Activated naive CD4-positive, alpha-beta T cell treated with anti-CD3 and anti-CD28 coated beads, Interleukin-2, amount 50 U/mL, for 16 hours (primary cell): ENCODE measurements around the gene PPFIBP2.

Experiments
- DNase-seq: peaks from one replicate; pipeline ENCODE4 v3.0.0-alpha.2; 2020

Gene PPFIBP2

DNA sequence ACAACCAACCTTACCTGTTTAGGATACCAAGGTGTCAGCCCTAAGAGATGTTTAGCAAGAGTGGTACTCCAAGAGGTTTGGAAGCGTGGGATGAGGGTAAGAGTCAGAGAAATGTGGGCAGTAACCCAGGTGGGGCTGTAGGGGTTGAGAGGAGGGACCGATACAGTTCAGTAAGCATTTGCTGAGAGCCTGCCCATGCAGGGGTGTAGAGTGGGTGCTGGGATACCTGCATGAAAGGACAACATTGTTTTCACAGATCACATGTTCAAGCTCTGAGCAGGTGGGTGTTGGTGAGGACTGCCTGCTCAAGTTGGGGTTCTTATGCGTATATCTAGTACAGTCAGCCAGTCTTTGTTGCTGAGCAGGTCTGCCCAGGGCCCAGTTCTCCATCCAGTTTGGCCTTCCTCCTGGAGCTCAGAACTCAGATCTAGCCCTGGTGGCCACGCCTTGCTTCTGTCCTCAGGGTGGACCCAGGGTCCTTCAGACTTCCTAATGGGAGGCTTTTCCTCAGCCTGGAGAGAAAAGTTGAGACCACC, 14.8 kb downstream of the PPFIBP2 start:
- no peak for DNase-seq

DNA sequence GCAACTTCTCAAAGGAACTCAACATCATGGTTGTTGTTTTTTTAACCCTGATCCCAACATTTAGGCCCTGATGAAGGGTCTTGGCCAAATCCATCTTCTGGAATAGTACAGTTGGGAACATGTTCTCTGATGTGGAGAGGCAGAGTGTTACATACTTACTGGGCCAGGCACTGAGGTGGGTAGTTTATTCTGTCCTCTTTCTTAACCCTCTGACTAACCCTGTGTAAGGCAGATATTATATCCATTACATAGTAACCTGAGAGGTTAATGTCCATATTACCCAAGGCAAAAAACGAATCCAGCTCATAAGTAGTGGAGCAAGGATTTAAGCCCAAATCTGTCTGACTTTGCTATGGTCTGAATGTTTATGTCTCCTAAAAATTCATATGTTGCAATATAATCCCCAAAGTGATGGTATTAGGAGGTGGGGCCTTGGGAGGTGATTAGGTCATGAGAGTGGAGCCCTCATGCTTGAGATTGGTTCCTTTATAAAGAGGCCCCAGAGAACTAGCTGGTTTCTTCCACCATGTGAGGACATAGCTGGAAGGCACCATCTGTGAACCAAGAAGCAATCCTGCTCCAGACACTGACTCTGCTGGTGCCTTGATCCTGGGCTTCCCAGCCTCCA, 16.3 kb downstream of the PPFIBP2 start:
- DNase-seq = no peak

DNA sequence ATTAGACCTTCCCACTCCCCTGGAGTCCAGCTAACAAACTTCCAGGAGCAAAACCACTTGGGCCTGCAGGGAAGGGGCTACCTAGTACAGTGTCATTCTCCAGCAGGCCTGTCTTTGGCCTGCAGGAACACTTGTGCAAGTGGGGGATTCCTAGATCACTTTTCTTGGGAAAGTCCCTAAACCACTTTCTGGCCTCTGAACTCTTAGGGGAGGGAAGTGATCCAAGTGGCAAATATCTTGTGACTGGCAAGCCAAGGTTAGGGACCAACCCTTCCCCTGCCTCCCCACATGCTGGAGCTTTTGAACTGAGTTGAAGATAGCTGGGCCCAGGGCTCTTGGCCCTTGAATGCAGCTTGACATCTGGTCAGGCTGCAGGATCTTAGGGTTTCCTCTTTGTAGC, 17.2 kb downstream of the PPFIBP2 start:
- DNase-seq = no peak

DNA sequence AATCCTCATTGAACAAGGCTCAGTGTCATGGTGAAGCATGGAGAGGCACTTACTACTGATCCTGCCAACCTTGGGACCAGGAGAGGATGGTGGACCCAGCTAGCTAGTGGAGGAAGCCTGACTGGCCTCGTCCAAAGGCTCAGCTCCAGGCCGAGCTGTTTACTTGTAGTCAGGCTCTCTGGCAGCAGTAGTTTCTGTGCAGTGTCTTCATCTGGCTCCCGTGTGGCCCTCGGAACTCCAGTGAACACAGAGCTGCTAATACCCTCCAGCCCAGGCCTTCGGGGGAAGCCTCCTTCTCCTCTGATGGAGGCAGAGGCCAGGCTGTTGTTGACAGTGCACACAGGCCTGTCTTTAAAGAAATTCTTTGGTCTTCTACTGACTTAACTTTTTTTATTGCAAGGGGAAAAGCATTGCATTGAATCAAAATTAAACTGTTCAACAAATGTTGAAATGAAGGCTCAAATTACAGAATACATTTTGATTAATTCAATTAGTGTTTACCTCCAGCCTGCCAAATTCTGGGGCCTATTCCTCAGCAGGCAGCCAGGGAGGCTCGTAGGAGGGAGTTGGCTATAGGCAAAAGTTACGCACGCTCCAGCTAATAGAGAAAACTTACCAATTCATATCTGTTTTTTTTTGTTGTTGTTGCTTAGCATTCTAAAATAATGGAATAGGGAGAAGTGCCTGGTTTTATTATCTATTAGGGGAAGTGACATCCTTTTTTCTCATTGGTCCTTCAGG, 18.8 kb downstream of the PPFIBP2 start:
- no peak for DNase-seq

DNA sequence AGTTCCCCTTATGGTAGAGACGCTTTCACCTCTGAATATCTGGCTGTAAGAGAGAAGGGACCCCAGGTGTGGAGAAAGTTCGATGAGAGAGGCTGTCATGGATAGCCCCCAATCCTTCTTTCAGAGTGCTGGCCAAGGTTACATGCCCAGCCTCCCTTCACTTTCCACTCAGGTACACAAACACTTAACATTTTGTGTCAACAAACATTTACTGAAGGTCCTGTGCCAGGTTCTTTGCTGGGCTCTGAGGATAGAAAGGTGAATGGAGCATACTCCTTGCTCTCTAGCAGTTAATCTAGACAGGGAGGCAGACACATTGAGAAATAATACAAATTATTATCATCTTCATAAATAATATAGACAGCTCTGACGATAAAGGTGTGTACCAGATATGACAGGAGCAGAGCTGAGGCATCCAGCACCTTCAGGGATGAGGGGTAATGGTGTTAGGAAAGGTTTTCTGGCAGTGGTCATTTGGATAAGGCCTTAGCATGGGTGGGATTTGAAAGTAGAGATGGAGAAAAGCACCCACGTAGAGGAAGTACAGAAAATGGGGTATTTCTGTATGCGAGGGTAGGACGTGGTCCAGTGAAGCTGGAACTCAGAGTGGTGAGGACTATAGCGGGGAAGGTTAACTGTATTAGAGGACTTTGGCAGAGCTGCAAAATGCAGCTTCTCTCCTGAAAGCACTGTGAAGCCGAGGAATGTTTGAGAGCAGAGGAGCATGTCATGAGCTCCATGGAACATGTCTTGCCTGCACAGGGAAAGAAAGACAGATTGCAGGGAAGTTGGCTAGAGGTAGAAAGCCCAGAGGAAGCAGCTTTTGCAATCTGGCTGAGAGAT, 19.6 kb downstream of the PPFIBP2 start:
- no peak for DNase-seq

DNA sequence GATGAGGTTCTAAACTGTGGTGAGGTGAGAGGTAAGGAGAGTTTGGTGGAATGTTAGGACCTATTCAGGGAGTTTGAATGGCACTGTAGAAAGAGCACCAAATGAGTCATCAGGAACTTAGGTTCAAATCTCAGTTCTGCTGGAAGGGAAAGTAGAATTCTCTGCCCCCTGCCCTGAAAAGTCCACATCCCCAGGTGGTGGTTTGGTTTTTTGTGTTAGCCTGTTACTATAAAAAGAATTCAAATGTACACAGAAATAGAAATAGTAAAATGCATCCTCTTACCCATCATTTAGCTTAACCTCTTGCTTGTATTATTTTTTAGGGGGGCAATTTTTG, 20.2 kb downstream of the PPFIBP2 start:
- DNase-seq = no peak

DNA sequence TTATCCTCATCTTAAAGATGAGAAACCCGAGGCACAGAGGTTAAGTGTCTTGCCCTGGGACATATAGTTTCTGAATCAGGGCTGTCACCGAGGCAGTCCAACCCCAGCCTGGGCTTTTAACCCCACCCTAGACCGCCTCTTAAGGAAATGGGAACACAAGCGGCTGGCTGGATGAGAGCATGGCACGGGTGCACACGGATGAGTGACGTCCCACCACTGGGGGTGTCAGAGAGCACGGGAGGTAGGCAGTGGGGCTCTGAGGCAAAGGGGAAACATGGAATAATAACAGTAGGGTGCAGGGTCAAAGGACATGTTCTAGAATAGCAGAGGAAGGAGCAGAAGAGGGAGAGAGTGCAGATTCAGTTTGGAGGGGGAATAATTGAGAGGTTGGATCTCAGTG, 22.3 kb downstream of the PPFIBP2 start:
- DNase-seq = no peak

DNA sequence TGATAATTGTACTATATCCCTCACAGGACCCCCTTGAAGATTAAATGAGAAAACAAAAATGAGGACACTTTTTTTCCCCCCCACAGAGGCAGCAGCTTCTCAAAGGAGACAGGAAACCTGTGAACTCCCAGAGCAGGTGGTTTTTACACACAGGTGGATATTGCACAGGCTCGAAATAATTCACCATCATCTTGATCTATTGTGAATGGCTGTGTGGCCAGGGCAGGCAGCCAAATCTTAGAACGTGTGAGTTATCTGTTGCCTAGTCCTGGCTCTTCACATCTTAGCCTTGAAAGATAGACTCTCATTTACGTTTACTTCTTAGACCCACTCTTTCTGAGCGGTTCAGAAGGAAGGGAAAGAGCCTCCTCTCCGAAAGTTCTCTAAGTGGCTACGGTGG, 23.5 kb downstream of the PPFIBP2 start:
- no peak for DNase-seq

DNA sequence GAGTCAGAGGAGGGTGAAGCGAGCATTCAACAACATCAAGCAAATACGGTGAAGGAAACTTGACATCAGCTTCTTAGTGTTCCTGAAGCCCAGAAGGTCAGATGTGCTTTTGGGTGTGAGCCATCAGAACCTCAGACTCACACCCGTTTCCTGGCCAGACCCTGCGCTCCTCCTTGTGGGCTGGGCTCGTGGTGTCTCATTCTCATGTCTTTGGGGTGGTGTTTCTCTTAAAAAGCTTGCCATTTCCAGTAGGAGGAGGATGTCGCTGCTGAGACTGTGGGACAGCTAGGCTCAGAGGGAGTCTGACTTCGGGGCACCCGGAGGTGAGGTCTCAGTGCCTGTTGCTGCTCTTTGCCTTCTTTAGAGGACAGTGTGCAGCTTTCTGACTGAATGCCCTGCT, 24.2 kb downstream of the PPFIBP2 start:
- DNase-seq = no peak

DNA sequence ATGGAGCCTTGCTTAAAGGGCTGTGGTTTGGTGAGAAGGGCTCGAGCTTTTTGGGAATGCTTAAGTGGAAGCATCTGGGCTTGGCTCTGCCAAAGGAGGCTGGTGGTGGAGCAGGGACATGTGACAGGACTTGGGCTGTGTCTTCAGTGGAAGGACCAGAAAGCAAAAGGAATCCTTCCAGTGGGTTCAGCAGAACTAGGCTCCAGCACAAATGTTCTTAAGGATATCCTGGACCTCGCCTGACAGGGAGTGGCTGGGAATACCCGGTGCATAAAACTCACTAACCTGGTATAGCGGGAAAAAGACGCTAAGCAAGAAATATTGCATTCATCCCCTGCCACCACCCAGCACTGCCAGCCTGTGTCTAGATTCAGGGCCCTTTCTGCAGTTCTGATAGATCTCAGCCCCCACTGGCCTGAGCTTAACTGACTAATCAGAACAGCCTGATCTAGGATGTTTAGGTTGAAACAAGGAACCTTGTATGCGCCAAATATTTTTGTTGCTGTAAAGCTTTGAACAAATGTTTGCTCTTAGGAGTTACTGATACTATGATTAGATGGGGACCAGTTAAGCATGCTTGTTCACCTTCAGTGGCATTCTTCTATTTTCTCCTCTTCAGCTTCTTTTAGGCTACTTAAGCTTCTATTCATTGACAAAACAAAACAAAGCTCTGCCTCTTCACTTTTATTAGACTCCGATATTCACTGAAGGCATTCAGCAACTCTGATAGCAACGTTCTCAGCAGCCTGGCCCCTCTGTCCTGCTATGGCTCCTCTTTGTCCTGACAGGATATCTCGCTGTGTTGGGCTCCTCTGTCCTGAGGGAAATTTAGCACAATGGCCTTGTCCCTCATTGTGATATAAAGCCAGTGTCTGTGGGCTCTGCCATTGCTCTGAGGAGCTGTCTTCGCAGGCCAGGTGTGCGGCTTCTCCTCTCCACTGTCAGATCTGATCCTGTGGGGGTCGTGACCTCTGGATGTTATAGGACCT, 25.0 kb downstream of the PPFIBP2 start:
- DNase-seq = no peak

DNA sequence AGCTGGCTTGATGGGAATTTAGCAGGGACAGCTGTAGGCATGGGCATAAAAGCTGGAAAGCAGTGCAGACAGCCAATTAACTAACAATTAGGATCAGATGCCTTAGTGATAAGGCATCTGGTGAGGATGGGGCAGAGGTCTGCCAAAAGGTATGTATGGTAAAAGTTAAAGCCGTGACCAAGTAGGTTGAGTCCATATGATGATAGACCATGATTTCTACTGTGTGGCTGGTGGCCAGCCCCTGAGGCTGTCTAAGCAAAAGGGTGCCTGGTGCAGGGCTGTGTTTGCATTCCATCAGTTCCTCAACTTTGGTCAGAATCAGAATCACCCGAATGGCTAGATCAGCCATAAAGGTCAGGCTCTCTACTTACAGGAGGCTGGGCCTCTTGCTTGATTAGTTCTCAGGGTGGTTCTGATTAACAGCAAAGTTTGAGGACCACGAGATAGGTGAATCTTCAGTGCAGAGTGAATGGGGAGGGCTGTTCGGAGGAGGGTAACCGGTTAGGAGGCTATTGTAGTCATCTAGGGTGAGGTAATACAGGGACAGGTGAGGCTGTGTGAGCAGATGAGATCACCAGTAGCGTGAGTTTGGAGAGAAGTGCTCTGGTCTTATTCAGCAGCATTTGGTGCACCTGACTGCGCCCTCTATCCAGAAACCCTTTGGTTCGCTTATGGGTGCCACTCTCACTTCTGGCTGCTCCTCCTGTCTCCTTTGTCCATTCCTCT, 27.2 kb downstream of the PPFIBP2 start:
- no peak for DNase-seq

DNA sequence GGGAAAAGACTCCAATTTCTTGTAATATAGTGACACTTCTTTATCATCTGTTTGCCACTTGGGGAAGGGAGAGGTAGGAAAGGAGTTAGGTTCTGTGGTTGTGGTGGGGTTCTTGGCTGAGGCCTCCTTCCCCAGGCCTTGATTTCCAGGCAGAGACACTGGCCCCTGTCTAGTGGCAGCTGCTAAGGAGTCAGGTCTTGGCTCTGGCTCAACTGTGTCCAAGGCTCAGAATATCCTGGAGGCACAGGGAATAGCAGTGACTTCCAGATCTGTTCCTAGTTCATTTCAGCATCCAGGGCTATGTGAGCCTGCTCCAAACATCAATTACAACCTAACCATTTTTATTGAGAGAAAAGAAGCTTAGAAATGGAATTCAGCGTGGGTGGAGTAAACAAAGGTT, 29.5 kb downstream of the PPFIBP2 start:
- DNase-seq = no peak

DNA sequence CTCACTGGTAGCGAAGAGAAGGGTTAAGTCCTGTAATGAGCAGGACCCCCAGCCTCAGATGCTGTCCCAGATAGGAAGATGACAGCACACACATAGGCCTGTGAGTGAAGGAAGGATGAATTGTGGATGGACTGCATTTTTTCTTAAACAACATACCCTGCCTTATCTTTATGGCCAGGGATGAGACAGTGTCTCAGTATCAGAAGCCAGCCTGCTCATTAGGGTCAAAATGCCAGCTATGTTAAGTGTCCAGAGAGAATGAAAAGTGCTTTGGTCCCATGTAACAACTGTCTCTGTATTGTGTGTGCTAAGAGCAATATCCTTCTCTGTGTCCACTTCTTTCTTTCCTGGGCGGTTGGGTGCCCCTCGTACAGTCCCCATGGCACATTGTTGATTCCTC, 30.2 kb downstream of the PPFIBP2 start:
- DNase-seq = no peak

DNA sequence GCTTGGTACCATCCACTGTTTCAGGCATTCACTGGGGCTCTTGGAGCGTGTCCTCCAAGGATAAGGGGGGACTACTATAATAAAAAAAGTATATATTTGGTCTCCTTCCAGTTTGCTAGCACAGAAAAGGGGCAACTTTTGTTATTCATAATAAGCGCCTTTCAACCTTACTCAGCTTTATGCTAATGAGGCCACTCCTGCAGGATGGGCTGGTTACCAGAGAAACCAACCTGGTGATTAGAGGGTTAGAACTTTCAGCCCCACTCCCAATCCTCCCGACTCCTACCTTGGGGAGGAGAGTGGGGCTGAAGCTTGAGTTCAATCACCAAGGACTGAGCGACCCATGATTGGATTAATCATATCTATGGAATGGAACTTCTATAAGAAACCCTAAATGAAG, 31.8 kb downstream of the PPFIBP2 start:
- no peak for DNase-seq

DNA sequence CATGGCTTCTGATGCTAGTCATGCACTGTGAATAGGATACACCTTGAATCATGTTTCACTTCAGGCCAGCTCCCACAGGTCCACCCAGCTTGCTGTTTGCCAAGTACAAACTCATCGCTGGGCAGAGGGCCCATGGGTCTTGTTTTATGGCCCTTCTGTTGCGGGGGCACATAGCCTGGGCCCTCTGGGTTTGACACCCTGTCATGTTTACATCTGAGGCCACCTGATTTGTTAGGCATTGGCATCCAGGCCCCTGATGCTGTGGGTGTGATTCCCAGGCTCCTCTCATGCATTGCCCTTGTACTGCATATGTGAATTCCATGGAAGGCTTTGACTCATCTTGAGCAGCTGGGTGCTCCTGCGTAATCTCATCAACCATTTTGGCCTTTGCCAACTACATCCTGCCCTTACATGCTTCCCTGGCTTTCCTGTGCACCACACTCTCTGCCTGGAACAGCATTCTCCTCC, 32.6 kb downstream of the PPFIBP2 start:
- no peak for DNase-seq

DNA sequence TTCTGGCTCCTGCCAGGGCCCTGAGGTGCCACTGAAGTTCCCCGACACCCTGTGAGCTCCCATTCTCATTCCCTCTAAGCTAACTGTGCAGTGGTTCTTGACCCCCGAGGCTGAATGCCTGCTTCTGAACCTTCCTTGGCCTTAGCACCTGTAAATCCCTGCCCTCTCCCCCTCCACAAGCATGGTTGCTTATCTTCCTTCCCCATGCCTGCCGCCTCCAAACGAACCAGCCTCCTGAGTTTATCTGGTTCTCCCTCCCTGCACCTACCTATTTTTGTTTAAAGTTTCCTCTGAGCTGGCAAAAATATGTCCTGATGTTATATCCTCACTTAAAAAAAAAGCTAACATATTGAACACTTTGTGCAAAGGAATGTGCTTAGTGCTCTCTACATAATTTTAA, 33.9 kb downstream of the PPFIBP2 start:
- no peak for DNase-seq

DNA sequence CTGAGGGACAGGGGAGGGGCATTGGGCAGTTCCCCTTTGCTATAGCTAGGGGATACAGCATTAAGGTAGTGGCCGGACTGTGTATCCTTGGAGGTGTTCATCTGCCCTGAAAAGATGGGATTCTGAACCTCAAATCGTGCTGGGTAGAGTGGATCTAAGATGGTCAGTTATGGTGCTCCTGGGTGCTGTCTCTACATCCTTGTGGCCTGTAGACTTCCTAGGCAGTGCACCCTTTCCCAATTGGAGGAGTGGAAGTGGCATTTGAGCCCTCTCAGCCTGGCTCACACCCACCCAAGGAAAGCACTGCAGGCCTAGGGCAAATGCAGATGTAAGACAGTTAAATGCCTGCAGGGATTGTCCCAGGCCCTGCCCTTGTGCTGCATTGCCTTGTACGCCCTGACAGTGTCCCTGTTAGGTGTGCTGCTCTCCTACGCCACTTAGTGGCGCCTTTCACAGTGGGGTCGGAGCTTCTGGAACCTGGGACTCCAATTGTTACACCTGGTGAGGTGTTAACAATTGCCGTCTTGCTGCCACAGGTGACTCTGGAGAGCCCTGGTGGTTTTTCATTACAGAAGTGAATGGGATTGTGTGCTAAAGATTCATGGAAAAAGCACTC, 35.0 kb downstream of the PPFIBP2 start:
- DNase-seq = no peak

DNA sequence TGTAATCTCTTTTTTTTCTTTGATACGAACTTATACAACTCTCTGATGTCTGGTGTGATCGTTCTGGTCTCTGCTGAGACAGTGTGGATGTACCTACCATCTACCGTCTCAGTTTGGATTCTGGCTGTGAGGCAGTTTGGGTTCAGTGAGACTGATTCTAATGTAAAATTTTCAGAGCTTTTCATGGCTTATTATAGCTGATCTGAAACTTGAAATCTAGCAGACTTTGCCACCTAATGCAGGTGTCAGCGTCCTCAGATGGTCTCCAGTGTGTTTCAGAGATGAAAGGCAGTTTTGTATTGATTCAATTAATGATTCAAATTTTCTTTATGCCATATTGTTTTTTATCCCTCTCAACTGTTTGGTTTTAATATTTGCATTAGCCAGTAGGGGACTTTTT, 35.9 kb downstream of the PPFIBP2 start:
- no peak for DNase-seq

DNA sequence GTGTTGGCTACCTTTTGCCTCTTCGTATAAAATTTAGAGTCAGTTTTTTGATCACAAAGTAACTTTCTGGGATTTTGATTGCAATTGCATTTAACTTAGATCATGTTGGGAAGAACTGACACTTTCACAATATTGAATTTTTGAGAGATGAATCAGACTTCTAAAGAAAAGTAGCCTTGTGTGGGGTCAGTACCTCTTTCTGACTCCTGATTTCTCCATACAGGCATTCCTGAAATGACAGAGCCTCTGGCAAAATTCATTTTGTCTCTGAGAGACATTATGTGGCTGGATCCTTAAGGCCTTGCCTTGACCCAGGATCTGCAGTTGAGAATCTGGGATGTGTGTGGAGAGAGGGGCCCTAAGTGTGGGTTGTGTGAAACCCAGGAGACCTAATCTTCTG, 37.8 kb downstream of the PPFIBP2 start:
- no peak for DNase-seq

DNA sequence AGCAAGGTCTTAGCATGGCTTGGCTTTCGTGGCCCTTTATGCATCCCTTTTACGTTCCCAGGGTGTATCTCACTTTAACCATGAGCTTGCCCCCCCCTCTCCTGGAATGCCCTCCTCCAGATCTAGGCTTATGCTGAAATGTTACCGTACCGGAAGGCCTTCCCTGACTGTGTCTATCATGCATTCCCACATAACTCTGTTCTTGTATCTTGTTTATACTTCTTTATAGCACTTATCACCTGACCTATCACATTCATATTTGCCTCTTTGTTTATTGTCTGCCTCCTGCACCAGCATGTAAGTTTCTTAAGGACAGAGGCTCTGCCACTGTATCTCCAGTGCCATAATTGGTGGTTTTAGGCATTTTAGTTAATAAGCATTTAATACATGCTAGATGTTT, 38.9 kb downstream of the PPFIBP2 start:
- no peak for DNase-seq

DNA sequence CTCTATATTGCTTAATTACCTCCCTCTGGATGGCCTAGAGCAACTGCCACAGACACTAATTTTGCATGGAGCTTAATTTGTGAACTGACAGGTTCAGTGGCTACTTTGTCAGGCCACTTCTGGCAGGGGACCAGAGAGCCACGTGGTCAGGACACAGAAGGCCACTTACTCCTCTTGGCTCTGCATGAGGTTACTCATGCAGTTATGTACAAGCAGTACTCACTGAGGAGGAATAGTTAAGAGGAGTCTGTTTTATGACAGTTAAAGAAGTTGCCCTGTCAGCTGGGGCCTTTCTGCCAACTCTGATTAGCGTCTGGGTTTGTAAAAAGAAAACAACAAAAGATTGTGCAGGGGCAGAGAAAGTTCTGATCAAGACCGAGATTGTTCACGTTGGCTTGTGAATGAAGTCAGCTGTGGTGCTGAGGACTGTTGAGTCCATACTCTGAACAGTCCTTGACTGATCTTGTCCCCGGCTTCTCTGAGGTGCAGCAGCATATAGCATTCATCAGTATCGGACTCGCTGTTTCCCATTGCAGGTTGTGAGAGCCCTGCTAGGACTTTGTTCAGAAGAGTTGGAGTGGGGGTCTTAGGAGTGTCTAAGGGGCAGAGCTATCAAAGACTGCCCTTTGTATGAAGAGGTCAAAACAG, 41.4 kb downstream of the PPFIBP2 start:
- DNase-seq = no peak
